DND-41 (cell line): ENCODE measurements around the gene OGN.

Source experiments
- ATAC-seq: fragments of 200-7000 bp; cut with Tn5 transposase; 3 replicates; pipeline ENCODE4 v1.9.1; 2021; ENCODE audit warnings: low read depth; ENCODE audit not compliant: insufficient read depth
- DNase-seq: peaks from one replicate; pipeline ENCODE4 v3.0.0-alpha.2; 2020
- H2AFZ ChIP-seq: 2 replicates; pipeline ENCODE4 v1.6.0; 2012; ENCODE audit warnings: low read depth, low read length
- H3K27ac ChIP-seq: 2 replicates; pipeline ENCODE4 v1.5.1; 2012; ENCODE audit warnings: low read length, inconsistent platforms
- H3K27me3 ChIP-seq: fragments of 200-600 bp; sonication (generic); 2 replicates; pipeline ENCODE4 v1.6.0; 2012; ENCODE audit warnings: low read length, mild to moderate bottlenecking, inconsistent platforms; ENCODE audit not compliant: insufficient read depth, poor library complexity
- H3K36me3 ChIP-seq: 2 replicates; pipeline ENCODE4 v1.5.1; 2012; ENCODE audit warnings: low read length, inconsistent platforms; ENCODE audit not compliant: insufficient read depth
- H3K4me1 ChIP-seq: 2 replicates; pipeline ENCODE4 v1.5.1; 2012; ENCODE audit warnings: mild to moderate bottlenecking, low read length; ENCODE audit not compliant: insufficient read depth
- H3K4me2 ChIP-seq: 2 replicates; pipeline ENCODE4 v1.6.0; 2012; ENCODE audit warnings: mild to moderate bottlenecking, moderate library complexity, low read length, inconsistent platforms; ENCODE audit not compliant: insufficient read depth
- H3K4me3 ChIP-seq, 2 experiments: fragments of 200-600 bp in 1 of 2; shearing (Covaris generic) in 1 of 2; 2 replicates each; pipeline ENCODE4 v1.5.1; 2012 to 2016; ENCODE audit warnings: inconsistent platforms in 2 of 2, low read length in 2 of 2, mild to moderate bottlenecking in 2 of 2, low read depth in 1 of 2, moderate library complexity in 1 of 2
- H3K79me2 ChIP-seq: 2 replicates; pipeline ENCODE4 v1.6.0; 2012; ENCODE audit warnings: low read length, inconsistent platforms; ENCODE audit not compliant: insufficient read depth
- H3K9ac ChIP-seq: 2 replicates; pipeline ENCODE4 v1.6.0; 2012; ENCODE audit warnings: low read depth, mild to moderate bottlenecking, inconsistent platforms, low read length, moderate library complexity
- H3K9me3 ChIP-seq: 2 replicates; pipeline ENCODE4 v1.5.1; 2012; ENCODE audit warnings: low read length, moderate library complexity, mild to moderate bottlenecking, inconsistent platforms; ENCODE audit not compliant: insufficient read depth, severe bottlenecking
- H4K20me1 ChIP-seq: 2 replicates; pipeline ENCODE4 v1.6.0; 2012; ENCODE audit warnings: low read length; ENCODE audit not compliant: insufficient read depth
- CTCF ChIP-seq: IDR thresholded peaks from 2 replicates; pipeline ENCODE4 v1.5.1; 2012; ENCODE audit warnings: borderline replicate concordance, low read length, moderate library complexity, mild to moderate bottlenecking; ENCODE audit not compliant: poor library complexity, severe bottlenecking; ENCODE audit errors: extremely low read depth
- EZH2 ChIP-seq: IDR thresholded peaks from 3 replicates; pipeline ENCODE4 v1.6.1; 2012; ENCODE audit warnings: borderline replicate concordance, low read depth, mild to moderate bottlenecking, moderate library complexity, low read length, inconsistent platforms; ENCODE audit not compliant: severe bottlenecking

Gene OGN

DNA sequence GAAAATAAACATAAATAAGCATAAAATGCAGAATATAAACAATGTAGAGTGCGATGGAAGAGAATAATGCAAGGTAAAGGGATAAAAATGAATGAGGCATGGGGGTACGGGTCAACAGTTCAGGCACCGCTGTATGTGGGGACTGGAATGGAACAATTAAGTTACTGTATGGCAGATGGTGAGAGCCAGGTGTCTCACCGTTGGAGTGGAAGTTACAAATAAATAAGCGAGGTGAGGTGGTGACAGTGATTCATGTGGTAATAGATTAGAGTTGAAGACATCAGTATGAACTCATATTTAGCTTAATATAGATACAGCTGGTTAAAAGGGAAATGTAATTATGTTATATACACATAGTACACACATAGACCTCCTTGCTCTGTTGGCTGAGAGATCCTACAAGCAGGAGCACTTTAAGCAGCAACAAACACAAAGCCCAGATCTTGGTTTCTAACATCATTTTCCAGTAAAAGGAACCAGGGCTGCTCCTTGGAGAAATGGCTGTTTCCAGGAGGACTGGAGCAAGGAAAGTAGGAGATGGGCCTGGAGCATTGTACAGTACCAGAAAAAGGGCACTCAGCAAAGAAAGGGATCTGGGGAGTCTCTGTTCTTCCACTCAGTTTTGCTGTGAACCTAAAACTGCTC lies 22.2 kb upstream of the OGN start:
- no peak overlapping the region for H2AFZ ChIP-seq
- no peaks in the 10 kb centered on the region for H4K20me1 ChIP-seq
- H3K4me3 ChIP-seq = no peak overlapping the region
- H3K79me2 ChIP-seq = no peaks in the 10 kb centered on the region
- no peak overlapping the region for H3K4me2 ChIP-seq
- no peak for ATAC-seq
- H3K27ac ChIP-seq = no peak overlapping the region
- no peak overlapping the region for H3K9ac ChIP-seq
- no peaks in the 10 kb centered on the region for H3K27me3 ChIP-seq
- H3K9me3 ChIP-seq = no peaks in the 10 kb centered on the region
- H3K36me3 ChIP-seq = no peaks in the 10 kb centered on the region
- TF ChIP-seq EZH2 (no peak), CTCF (no peak)
- H3K4me1 ChIP-seq = no peaks in the 10 kb centered on the region
- no peak for DNase-seq

- Histone ChIP-seq H3K4me3 (no peak overlapping the region), H3K36me3 (no peaks in the 10 kb centered on the region), H3K4me1 (no peaks in the 10 kb centered on the region), H4K20me1 (no peaks in the 10 kb centered on the region), H3K9ac (no peak overlapping the region), H3K9me3 (no peaks in the 10 kb centered on the region), H3K79me2 (no peaks in the 10 kb centered on the region), H3K4me2 (no peak overlapping the region), H2AFZ (no peak overlapping the region), H3K27ac (no peak overlapping the region), H3K27me3 (no peaks in the 10 kb centered on the region)
- no peak for DNase-seq
- ATAC-seq = no peak
- no peak for TF ChIP-seq EZH2
Measured at GRCh38 chr9:92425474-92425873, 21.1 kb upstream of the OGN start.

GRCh38 chr9:92424340-92424739 lies 20.0 kb upstream of the OGN start, which contains the start of gene OMD:
OMD (minus strand) TSS chr9:92424471; CDS start chr9:92417558, 6,913 bp downstream.
- no peak for TF ChIP-seq CTCF
- no peak for TF ChIP-seq EZH2
- no peak within 1 kb of the TSS for H3K27ac ChIP-seq
- no peak within 1 kb of the TSS for H3K4me3 ChIP-seq
- ATAC-seq (no peak), DNase-seq (no peak)
- H3K4me1 ChIP-seq = no peaks in the 10 kb centered on the region
- H4K20me1 ChIP-seq = no peaks in the 10 kb centered on the region; the same call in 1 of the 2 replicates
- H3K79me2 ChIP-seq = no peaks in the 10 kb centered on the region
- no peaks in the 10 kb centered on the region for H3K9me3 ChIP-seq
- H3K27me3 ChIP-seq = no peaks in the 10 kb centered on the region
- no peaks in the 10 kb centered on the region for H3K36me3 ChIP-seq
- H3K4me2 ChIP-seq = no peak within 1 kb of the TSS
- H2AFZ ChIP-seq = no peak within 1 kb of the TSS
- no peak within 1 kb of the TSS for H3K9ac ChIP-seq

DNA sequence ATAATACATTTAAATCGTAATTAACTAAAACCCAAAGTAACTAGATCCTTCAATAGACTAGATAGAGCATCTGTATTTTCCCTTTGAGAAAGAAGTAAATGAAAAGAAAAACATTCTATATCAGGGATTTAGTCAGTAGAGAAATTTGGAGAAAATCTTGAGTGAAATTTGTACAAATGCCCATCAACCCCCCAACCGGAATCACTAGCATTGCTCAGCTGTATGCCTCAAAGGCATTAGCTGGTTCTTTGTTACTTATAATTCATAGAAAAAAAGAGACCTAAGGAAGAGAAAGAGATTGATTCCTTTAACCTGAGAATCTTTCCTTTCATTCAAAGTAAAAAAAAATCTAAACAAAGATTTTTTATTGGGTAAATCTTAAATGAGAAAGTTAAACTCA lies 19.2 kb upstream of the OGN start:
- Histone ChIP-seq H3K4me3 (no peak overlapping the region), H3K27me3 (no peaks in the 10 kb centered on the region), H3K4me2 (no peak overlapping the region), H3K9ac (no peak overlapping the region), H4K20me1 (no peaks in the 10 kb centered on the region; the same call in 1 of the 2 replicates), H3K9me3 (no peaks in the 10 kb centered on the region), H3K27ac (no peak overlapping the region), H3K36me3 (no peaks in the 10 kb centered on the region), H3K79me2 (no peaks in the 10 kb centered on the region), H2AFZ (no peak overlapping the region), H3K4me1 (no peaks in the 10 kb centered on the region)
- TF ChIP-seq EZH2 = no peak
- no peak for TF ChIP-seq CTCF
- ATAC-seq (no peak), DNase-seq (no peak)
